Naive thymus-derived CD4-positive, alpha-beta T cell (primary cell): ENCODE results near the gene C5orf52. TPM values are rescaled to one million over a fixed set of nuclear protein-coding genes. Genes with fewer than 3 reads are reported as not detected.
A peak's percentile ranks its signal among the peaks of the same experiment; 100 is the strongest.
"Not testable (repeated sequence)": the region's sequence is repeated elsewhere in the genome, so short reads cannot be mapped to it uniquely, and the experiment has no call there.

Source experiments
- ATAC-seq: fragments of 150-1000 bp; cut with Tn5 transposase; 2 replicates; pipeline ENCODE4 v1.10.0; 2021; ENCODE audit warnings: mild to moderate bottlenecking, moderate library complexity
- CTCF ChIA-PET: fragments of 350-600 bp; sonication (Branson Sonifier 250); formaldehyde crosslinking; loops from one replicate; lab custom pipeline; 2021; ENCODE audit warnings: antibody characterized with exemption; lab: Charles Lee
- POLR2A ChIA-PET: fragments of 350-600 bp; sonication (Branson Sonifier 250); formaldehyde crosslinking; loops from one replicate; lab custom pipeline; 2021; ENCODE audit warnings: antibody characterized with exemption, inconsistent platforms; lab: Charles Lee
- DNase-seq, 9 donors: peaks; one replicate each; pipeline versions ENCODE4 v3.0.0 to v3.0.0-alpha.2; 2020 to 2022; ENCODE audit warnings: mixed read lengths in 1 of 9
- H3K27ac ChIP-seq: one replicate; pipeline ENCODE4 v1.7.0; 2013; ENCODE audit warnings: mild to moderate bottlenecking, low read depth, low read length, moderate library complexity
- H3K27me3 ChIP-seq, 2 donors: one replicate each; pipeline ENCODE4 v1.7.0; 2013; ENCODE audit warnings: low read length in 2 of 2, mild to moderate bottlenecking in 2 of 2, moderate library complexity in 2 of 2; ENCODE audit not compliant: control insufficient read depth in 2 of 2, insufficient read depth in 2 of 2
- H3K36me3 ChIP-seq, 3 experiments: 1 replicate in 2 of 3; 2 replicates in 1 of 3; pipeline ENCODE4 v1.7.0; 2013; ENCODE audit warnings: low read length in 3 of 3, mild to moderate bottlenecking in 3 of 3, moderate library complexity in 1 of 3; ENCODE audit not compliant: insufficient read depth in 3 of 3, control insufficient read depth in 2 of 3
- H3K4me1 ChIP-seq, 2 donors: one replicate each; pipeline ENCODE4 v1.7.0; 2013; ENCODE audit warnings: low read length in 2 of 2, mild to moderate bottlenecking in 2 of 2, moderate library complexity in 1 of 2; ENCODE audit not compliant: control insufficient read depth in 2 of 2, insufficient read depth in 2 of 2
- H3K4me3 ChIP-seq: 2 replicates; pipeline ENCODE4 v1.7.0; 2013; ENCODE audit warnings: mild to moderate bottlenecking, low read length
- H3K9me3 ChIP-seq, 3 experiments: 1 replicate in 2 of 3; 2 replicates in 1 of 3; pipeline ENCODE4 v1.7.0; 2013; ENCODE audit warnings: low read length in 3 of 3; ENCODE audit not compliant: control insufficient read depth in 2 of 3
- H3K27ac Mint-ChIP-seq, 9 donors: one replicate each; pipeline ENCODE4 v1.8.0; 2020 to 2022; ENCODE audit warnings: mixed read lengths in 9 of 9, mild to moderate bottlenecking in 8 of 9, moderate library complexity in 5 of 9, inconsistent platforms in 2 of 9
- H3K27me3 Mint-ChIP-seq, 5 donors: one replicate each; pipeline ENCODE4 v1.8.0; 2021 to 2022; ENCODE audit warnings: mixed read lengths in 5 of 5, mild to moderate bottlenecking in 1 of 5
- H3K36me3 Mint-ChIP-seq, 5 donors: one replicate each; pipeline ENCODE4 v1.8.0; 2020 to 2022; ENCODE audit warnings: mixed read lengths in 5 of 5, mild to moderate bottlenecking in 3 of 5, inconsistent platforms in 1 of 5
- H3K4me1 Mint-ChIP-seq, 7 donors: one replicate each; pipeline ENCODE4 v1.8.0; 2020 to 2022; ENCODE audit warnings: mixed read lengths in 7 of 7, mild to moderate bottlenecking in 3 of 7, inconsistent platforms in 1 of 7
- H3K4me3 Mint-ChIP-seq, 10 donors: one replicate each; pipeline ENCODE4 v1.8.0; 2020 to 2022; ENCODE audit warnings: mild to moderate bottlenecking in 10 of 10, mixed read lengths in 10 of 10, moderate library complexity in 6 of 10, inconsistent platforms in 2 of 10
- H3K9me3 Mint-ChIP-seq, 11 donors: one replicate each; pipeline ENCODE4 v1.8.0; 2020 to 2022; ENCODE audit warnings: mixed read lengths in 11 of 11, mild to moderate bottlenecking in 4 of 11, inconsistent platforms in 1 of 11, moderate library complexity in 1 of 11
- intact Hi-C, 2 donors: fragments of 100-400 bp; cut with micrococcal nuclease; formaldehyde crosslinking; loops; one replicate each; pipeline ENCODE4 v1.15.1; 2023
- polyA plus RNA-seq, 2 donors: library from polyadenylated mRNA; unstranded; fragments of 300-500 nt; fragmentation: Illumina TruSeq; gene quantifications; one replicate each; pipeline ENCODE4 v1.2.3, GENCODE V29; 2021
- total RNA-seq, 6 experiments: library from RNA in 5 of 6; stranded (reverse) in 5 of 6; gene quantifications; 1 replicate in 5 of 6; 2 replicates in 1 of 6; pipeline ENCODE4 v1.2.3 and lab custom pipeline; 2021 to 2026

The C5orf52 gene
- total and polyA plus RNA-seq, 7 experiments from 2014 or later = not detected

GRCh38 chr5:157686276-157687197, 15.2 kb downstream of the C5orf52 start:
- H3K27ac ChIP-seq, H3K36me3 ChIP-seq, H3K4me3 Mint-ChIP-seq, H3K36me3 Mint-ChIP-seq, H3K4me3 ChIP-seq, H3K9me3 ChIP-seq, H3K27me3 Mint-ChIP-seq, H3K4me1 ChIP-seq, POLR2A ChIA-PET, intact Hi-C loops, H3K27ac Mint-ChIP-seq, H3K9me3 Mint-ChIP-seq, DNase-seq, CTCF ChIA-PET, ATAC-seq, H3K4me1 Mint-ChIP-seq, H3K27me3 ChIP-seq: not testable (repeated sequence)

GRCh38 chr5:157687198-157687554, 15.8 kb downstream of the C5orf52 start:
- H3K4me1 Mint-ChIP-seq = peaks cover 0 to 2% (median 0%) of the 10 kb centered on the region in 7 donors
- Histone ChIP-seq H3K27ac (no peak overlapping the region), H3K36me3 (no peaks in the 10 kb centered on the region), H3K9me3 (no peaks in the 10 kb centered on the region), H3K4me1 (no peaks in the 10 kb centered on the region), H3K4me3 (no peak overlapping the region), H3K27me3 (no peaks in the 10 kb centered on the region)
- CTCF ChIA-PET = no interaction called here
- H3K27ac Mint-ChIP-seq = no peak overlapping the region
- POLR2A ChIA-PET = no interaction called here
- peaks cover 0 to 6% (median 1%) of the 10 kb centered on the region in 5 donors for H3K36me3 Mint-ChIP-seq
- DNase-seq (no peak), ATAC-seq (no peak)
- peaks cover 0 to 9% (median 2%) of the 10 kb centered on the region in 11 donors for H3K9me3 Mint-ChIP-seq
- H3K27me3 Mint-ChIP-seq = peaks cover 0 to 11% (median 7%) of the 10 kb centered on the region in 5 donors
- intact Hi-C loops = no loop called here
- H3K4me3 Mint-ChIP-seq = no peak overlapping the region

- peak; percentile 68 for ATAC-seq
- Histone ChIP-seq H3K36me3 (no peaks in the 10 kb centered on the region), H3K27me3 (no peaks in the 10 kb centered on the region), H3K27ac (no peak overlapping the region), H3K4me1 (no peaks in the 10 kb centered on the region), H3K4me3 (no peak overlapping the region), H3K9me3 (no peaks in the 10 kb centered on the region)
- Mint-ChIP-seq H3K4me3 (no peak overlapping the region), H3K27me3 (peaks cover 0 to 18% (median 7%) of the 10 kb centered on the region in 5 donors), H3K36me3 (peaks cover 0 to 8% (median 1%) of the 10 kb centered on the region in 5 donors), H3K4me1 (peaks cover 0 to 5% (median 0%) of the 10 kb centered on the region in 7 donors), H3K9me3 (peaks cover 0 to 14% (median 2%) of the 10 kb centered on the region in 11 donors), H3K27ac (no peak overlapping the region)
- ChIA-PET CTCF (no interaction called here), POLR2A (no interaction called here)
- peak in 1 of 9 donors; percentile 25 for DNase-seq
- intact Hi-C loops = no loop called here
Observed at GRCh38 chr5:157689942-157690689, 18.8 kb downstream of the C5orf52 start.

GRCh38 chr5:157690690-157691433, 19.5 kb downstream of the C5orf52 start:
- Histone ChIP-seq H3K36me3 (no peaks in the 10 kb centered on the region), H3K4me1 (no peaks in the 10 kb centered on the region), H3K27ac (no peak overlapping the region), H3K27me3 (no peaks in the 10 kb centered on the region), H3K9me3 (no peaks in the 10 kb centered on the region), H3K4me3 (no peak overlapping the region)
- DNase-seq = peak in 1 of 9 donors; percentile 8
- POLR2A ChIA-PET = no interaction called here
- H3K9me3 Mint-ChIP-seq = peaks cover 0 to 14% (median 2%) of the 10 kb centered on the region in 11 donors
- no peak overlapping the region for H3K27ac Mint-ChIP-seq
- peaks cover 0 to 8% (median 1%) of the 10 kb centered on the region in 5 donors for H3K36me3 Mint-ChIP-seq
- peaks cover 0 to 23% (median 7%) of the 10 kb centered on the region in 5 donors for H3K27me3 Mint-ChIP-seq
- CTCF ChIA-PET = no interaction called here
- ATAC-seq = no peak
- peaks cover 0 to 5% (median 0%) of the 10 kb centered on the region in 7 donors for H3K4me1 Mint-ChIP-seq
- intact Hi-C loops = no loop called here
- no peak overlapping the region for H3K4me3 Mint-ChIP-seq

GRCh38 chr5:157693816-157694215, 22.5 kb downstream of the C5orf52 start:
- H3K36me3 Mint-ChIP-seq, H3K4me3 Mint-ChIP-seq, H3K36me3 ChIP-seq, H3K9me3 ChIP-seq, H3K27ac Mint-ChIP-seq, H3K4me1 Mint-ChIP-seq, DNase-seq, CTCF ChIA-PET, H3K4me3 ChIP-seq, POLR2A ChIA-PET, H3K27me3 ChIP-seq, H3K4me1 ChIP-seq, ATAC-seq, intact Hi-C loops, H3K27ac ChIP-seq: not testable (repeated sequence)
- Mint-ChIP-seq H3K9me3 (peaks cover 4 to 28% (median 7%) of the 10 kb centered on the region in 11 donors), H3K27me3 (peaks cover 0 to 27% (median 7%) of the 10 kb centered on the region in 5 donors)

GRCh38 chr5:157696154-157696553, 24.8 kb downstream of the C5orf52 start:
- H3K27me3 ChIP-seq, intact Hi-C loops, DNase-seq, ATAC-seq, H3K4me3 Mint-ChIP-seq, H3K36me3 ChIP-seq, H3K9me3 ChIP-seq, POLR2A ChIA-PET, H3K4me1 Mint-ChIP-seq, H3K4me1 ChIP-seq, H3K27ac Mint-ChIP-seq, H3K27ac ChIP-seq, H3K36me3 Mint-ChIP-seq, H3K4me3 ChIP-seq: not testable (repeated sequence)
- Mint-ChIP-seq H3K9me3 (peaks cover 2 to 40% (median 11%) of the 10 kb centered on the region in 11 donors), H3K27me3 (peaks cover 0 to 26% (median 7%) of the 10 kb centered on the region in 5 donors)
- CTCF ChIA-PET = interaction anchor here (0.6 kb wide), 1 partner anchor 257 kb away, joined by 4 read pairs; no protein-coding TSS in a partner anchor
